ENCODE results near the gene ZNF23.

The ZNF23 gene

DNA sequence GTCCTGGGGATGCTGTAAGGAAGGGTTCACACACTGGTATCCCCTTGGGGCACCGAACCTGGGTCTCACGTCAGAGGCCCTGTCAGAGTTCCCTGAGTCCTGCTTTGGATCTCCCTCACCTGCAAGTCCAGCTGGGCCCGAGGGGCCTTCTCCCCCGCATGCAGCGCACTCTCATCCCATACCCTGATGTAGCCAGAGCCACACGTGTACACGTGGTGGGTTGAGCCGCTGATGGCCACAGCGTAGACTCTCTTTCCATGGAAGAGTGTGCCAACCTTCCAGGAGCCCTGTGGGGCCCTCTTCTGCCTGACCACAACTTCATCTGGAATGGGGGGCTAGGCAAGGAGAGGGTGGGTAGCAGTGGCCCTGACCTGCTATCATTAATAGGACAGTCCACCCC lies 30.1 kb downstream of the ZNF23 start:
- DNase-seq = no peak
- intact Hi-C loops (cut with DNase I) = no loop called here

DNA sequence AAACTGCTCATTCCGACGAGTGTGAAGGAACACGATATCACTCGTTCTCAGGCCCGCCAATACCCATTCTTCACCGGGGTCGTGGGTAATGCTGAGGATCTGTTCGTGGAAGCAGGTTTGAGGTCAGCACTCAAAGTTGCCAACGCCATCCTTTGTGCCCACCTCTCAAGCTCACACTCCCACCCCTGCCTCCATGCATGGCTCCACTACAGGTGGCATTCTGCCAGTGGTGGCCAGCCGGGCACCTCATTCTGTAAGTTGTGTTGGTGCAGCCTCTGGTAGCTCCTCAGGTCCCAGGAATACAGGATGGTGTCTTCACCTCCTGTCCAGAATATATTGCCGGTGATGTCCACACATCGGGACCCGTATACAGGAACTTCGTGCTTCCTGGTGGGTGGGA lies 30.9 kb downstream of the ZNF23 start:
- intact Hi-C loops (cut with DNase I) = no loop called here

DNA sequence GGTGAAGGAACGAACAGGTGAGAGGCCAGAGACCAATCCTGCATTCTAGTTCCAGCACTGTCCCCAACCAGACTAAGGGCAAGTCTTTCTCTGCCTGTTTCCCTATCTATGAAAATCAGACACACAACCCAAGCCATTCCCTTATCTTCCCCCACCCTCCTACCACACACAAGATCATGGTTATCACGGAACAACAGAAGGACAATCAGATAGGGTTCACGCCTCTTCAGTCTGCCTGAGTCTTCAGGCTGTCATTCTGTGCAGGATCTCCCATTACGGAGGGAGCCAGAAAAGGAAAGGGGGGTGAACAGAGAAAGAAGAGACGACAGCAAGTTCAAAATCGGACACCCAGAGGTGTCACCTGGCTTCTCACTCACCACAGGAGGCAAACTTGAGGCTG lies 31.3 kb downstream of the ZNF23 start:
- intact Hi-C loops (cut with DNase I) = no loop called here
- DNase-seq = no peak

More for the DNA sequence above, 30.9 kb downstream of the ZNF23 start:
- no peak for DNase-seq

DNA sequence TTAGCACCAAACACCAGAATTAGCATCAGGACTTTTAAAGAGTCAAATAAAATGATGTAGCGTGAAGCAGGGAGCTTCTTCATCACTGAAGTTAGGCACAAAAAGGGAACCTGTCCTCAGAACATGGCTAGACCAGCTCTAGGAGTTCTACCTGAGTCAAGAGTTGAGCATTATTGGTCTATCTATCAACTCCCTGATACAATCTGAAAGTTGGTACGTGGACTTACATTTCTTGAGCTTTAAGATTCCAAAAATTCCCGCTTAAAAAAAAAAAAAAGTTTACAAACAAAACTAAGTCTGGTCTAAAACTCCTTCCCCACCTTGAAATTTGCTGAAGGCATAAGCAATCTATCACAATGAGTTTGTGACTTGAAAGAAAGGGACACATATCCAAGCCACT lies 32.5 kb downstream of the ZNF23 start:
- no peak for DNase-seq
- intact Hi-C loops (cut with DNase I) = no loop called here

DNA sequence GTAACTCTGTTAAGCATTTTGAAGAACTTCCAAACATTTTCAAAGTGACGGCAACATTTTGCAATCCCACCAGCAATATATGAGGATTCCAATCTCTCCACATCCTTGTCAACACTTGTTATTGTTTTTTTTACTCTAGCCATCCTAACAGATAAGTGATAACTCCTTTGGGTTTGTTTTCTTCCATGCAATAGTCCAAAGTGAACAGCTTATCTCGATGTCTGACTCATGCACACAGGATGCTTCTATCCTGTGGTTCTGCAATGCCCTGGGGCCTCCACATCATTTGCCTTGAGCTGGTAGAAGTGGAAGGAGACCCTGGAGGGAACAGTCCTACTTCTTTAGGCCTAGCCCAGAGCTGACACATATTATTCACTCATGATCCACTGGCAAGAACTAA lies 33.2 kb downstream of the ZNF23 start:
- DNase-seq = no peak
- intact Hi-C loops (cut with DNase I) = no loop called here

DNA sequence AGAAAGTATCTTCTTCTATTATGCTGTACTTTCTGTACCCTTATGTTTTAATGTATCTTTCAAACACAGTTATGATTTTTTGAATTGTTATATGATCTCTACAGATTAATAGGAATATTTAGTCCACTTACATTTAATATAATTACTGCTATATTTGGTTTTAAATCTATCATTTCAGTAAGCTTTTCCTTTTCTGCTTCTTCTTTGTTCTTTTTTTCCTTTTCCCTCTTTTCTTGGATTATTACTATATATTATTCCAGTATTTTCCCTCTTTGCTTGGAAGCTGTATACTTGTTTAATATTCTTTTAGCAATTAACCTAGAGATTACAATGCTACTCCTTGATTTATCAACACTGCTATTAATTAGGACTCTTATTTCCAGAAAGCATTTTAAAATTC lies 33.7 kb downstream of the ZNF23 start:
- intact Hi-C loops (cut with DNase I) = no loop called here
- no peak for DNase-seq

DNA sequence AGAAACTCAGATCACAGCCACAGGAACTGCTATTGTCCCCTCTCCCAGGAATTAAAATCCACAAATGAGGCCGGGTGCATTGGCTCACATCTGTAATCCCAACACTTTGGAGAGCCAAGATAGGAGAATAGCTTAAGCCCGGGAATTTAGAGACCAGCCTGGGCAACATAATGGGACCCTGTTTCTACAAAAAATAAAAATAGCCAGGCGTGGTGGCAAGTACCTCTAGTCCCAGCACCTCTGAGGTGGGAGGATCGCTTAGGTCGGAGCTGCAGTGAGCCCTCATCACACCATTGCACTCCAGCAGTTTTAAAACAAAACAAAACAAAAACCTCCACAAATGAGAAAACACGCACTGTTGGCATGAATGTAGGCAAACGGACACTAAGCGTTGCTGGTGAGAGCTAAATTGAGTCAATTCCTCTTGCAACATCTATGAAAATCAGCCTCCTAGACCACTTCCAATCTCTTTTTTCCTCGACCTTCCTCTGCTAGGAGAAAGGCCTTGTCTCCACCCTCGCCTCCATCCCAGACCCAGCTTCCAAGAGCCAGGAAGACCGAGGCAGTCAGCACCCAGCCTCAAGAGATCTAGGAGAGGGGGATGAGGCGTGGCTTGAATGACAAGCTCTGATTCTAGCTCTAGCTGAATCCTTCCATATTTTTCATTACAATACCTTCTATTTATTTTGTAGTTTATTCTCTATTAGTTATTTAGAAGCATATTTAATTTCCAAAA lies 35.0 kb downstream of the ZNF23 start:
- intact Hi-C loops (cut with DNase I) = no loop called here
- DNase-seq = no peak

DNA sequence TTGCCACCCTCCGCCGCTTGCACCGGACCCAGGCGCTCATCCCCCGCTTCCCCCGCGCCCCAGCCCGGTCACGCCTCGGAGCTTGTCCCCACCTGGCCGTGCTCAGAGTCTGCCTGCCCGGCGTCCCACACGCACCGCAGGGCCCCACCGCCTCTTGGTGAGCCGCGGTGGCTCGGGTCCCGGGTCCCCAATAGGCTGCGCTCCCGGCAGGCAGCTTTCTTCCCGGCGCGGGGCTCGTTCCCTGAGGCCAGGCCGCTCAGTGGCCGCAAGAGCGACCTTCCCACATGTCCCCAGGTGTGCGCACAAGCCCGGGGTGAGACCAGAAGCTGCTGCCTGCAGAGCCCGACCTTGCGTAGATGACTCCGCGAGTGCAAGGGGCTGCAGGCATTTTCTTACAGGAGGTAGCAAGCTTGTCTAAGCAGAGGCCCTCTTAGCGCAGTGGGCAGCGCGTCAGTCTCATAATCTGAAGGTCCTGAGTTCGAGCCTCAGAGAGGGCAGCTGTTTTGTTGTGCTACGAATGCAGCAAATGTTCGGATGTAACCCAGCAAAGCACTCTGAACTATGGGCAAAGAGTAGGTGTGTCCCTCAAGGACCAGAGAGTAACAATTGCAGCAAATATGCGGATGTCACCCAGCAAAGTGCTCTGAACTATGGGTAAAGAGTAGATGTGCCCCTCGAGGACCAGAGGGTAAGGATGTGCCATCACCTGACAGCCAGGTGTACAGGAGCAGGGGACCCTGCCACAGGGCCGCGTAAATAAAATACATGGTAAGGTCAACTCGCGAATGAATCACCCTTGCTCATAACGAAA lies 35.8 kb downstream of the ZNF23 start:
- DNase-seq = peak in 2 of 42 donors; percentile 5 to 30

DNA sequence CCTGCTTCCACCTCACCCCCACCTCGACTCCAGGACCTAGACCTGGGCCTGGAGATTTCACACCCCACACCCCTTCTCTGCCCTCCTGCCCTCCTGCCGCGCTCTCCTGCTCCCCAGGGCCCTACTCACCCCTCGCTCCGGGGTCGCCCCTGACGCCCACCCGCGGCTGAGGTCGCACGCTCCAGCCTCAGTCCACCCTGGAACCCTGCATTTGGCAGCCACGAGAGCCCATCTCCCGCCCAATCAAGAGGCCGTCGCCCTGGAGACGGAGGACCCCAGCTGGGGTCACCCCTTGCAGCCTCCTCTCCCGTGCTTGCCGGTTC lies 36.3 kb downstream of the ZNF23 start:
- intact Hi-C loops (cut with DNase I) = no loop called here
- no peak for DNase-seq

More for the DNA sequence above, 35.8 kb downstream of the ZNF23 start:
- intact Hi-C loops (cut with DNase I) = no loop called here

DNA sequence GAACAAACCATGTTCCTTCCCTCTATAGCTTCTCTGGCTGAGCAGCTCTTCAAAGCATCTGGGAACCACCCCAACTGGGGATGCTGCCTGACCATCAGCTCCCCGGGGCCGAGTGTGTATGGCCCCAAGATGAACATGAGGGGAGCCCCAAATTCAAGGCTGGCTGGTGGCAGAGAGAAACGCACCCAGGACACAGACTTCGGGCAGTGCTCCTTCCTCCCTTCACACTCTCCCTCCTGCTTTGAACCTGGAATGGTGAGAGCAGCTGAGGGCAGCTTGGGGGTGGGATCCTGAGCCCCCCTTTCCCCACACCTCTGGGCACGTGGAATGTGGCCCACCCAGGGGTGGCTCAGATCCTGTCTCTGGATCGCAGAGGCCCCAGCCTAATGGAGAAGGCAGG lies 37.4 kb downstream of the ZNF23 start:
- DNase-seq = no peak
- intact Hi-C loops (cut with DNase I) = no loop called here

DNA sequence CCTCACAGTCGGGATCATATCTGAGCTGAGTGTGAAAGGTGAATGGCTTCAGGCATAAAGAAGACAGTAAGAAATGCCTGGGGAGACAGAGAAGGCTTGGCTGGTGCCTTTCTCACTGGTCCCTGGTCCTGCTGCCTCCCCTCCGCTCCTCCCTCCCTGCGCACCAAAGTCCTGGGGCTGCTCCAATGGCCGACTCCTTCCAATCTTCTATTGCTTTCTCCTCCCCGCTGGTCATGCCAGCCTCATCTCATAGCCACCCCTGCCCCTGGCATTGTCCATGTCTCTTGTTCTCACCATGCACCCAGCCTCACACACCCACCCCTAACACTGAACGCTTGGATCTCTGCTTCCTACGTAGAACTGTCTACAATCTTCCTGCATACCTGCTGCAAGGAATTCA lies 38.2 kb downstream of the ZNF23 start:
- intact Hi-C loops (cut with DNase I) = no loop called here
- no peak for DNase-seq

DNA sequence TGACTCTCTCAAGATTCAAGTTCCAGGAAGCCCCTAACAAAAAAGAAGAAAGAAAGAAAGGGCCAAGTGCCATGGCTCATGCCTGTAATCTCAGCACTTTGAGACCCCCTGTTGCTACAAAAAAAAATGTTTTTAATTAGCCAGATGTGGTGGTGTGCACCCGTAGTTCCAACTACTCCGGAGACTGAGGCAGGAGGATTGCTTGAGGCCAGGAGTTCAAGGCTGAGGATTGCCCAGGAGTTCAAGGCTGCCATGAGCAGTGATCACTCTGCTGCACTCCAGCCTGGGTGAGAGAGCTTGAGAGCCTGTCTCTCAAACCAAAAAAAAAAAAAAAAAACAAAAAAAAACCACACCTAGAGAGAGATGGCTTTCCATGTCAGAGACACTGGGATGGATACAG lies 39.0 kb downstream of the ZNF23 start:
- intact Hi-C loops (cut with DNase I) = no loop called here

DNA sequence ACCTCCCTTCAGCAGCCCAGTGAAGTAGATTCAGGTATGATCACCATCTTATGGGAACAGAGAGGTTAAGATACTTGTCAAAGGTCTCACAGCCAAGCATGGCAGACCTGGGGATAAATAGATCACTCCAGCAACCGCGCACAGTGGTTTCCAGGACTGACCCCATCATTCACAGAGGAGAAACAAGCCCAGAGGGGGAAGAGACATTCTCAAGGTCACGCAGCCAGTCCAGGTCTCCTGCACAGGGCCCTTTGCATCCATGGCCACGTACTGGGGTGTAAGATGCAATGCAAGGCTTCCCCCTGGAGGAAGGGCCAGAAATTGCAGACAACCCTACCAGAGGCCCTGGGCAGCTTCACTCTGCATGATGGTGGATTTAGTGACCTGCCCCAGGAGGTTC lies 40.1 kb downstream of the ZNF23 start:
- peak in 1 of 42 donors; percentile 19 for DNase-seq
- intact Hi-C loops (cut with DNase I) = no loop called here

More for the DNA sequence above, 39.0 kb downstream of the ZNF23 start:
- no peak for DNase-seq

DNA sequence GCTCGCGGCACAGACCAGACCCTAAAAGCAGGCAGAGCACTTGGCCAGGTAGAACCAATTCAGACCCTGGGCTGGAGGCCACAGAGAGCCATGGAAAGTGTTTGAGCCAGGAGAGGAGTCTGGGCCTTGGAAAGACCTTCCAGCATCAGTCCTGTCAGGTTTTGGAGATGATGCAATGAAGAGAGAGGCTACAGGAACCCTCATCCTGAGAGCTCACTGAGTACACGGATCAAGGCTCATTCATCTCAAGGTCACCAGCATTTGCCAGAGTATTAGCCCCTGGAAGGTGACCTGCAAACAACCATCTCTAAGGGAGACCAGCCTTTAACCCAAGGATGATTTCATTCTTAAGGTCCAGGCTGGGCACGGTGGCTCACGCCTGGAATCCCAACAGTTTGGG lies 48.0 kb downstream of the ZNF23 start:
- intact Hi-C loops (cut with DNase I) = loop anchor here (5.0 kb wide), 1 partner anchor 83 kb away; no protein-coding TSS in a partner anchor
- DNase-seq = no peak

DNA sequence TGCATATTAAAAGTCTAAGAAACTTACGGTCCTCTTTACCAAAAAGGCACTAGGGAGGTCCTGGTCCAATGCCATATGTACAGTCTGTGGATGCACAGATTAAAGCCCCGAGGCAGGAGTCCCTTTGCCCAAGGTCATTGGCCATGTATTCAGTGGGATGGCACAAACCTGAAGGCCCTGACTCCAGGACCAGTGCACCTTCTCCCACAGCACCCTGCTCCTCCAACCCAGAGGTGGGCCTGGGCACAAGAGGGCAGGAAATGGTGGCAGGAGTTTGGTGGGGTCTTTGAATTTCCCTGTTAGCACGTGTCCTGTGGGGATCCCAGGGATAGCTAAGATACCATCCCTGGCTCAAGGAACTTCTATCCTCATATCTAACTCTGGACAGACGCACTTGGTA lies 48.7 kb downstream of the ZNF23 start:
- intact Hi-C loops (cut with DNase I) = loop anchor here (5.0 kb wide), 1 partner anchor 84 kb away; no protein-coding TSS in a partner anchor
- no peak for DNase-seq

DNA sequence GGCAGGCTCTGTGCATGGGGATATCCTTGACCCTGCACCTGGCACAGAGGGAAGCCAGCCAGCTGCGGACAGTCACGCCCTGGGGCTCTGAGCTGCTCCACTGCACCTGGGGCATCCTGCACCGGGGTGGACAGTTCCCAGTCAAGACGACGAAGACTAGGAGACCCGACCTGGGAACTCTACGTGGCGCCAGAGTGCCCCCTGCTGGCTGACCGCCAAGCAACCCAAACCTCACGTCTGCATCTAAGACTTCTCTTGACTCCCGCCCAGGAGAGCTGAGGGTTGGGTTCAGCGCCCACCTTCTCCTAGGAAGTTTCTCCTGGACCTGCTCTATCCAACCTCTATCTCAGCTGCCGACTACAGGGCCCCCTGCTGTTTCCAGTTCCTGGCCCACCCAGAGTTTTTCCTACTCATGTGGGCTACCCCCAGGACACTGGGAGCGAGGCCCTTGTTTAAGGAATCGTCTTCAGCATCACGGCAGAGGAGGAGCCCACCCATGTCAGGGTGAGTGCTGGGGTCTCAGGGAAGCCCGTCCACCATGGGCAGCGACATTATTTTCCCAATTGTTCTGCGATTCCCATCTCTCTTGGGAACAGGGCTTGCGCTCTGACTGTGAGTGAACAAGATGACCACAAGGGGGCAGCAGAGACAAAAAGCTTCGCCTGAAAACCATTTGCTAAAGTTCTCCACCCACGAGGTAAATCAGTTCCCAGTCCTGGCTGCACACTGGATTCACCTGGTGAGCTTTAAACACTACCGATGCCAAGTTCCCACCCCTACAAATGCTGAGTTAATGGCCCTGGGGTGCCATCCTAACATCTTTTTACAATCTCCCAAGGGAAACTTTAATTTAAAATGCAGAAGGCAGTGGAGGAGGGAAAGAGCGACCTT lies 49.5 kb downstream of the ZNF23 start:
- peak; percentile 38 to 91 (median 74) for DNase-seq
- intact Hi-C loops (cut with DNase I) = loop anchor here (5.0 kb wide), 1 partner anchor 85 kb away; no protein-coding TSS in a partner anchor

DNA sequence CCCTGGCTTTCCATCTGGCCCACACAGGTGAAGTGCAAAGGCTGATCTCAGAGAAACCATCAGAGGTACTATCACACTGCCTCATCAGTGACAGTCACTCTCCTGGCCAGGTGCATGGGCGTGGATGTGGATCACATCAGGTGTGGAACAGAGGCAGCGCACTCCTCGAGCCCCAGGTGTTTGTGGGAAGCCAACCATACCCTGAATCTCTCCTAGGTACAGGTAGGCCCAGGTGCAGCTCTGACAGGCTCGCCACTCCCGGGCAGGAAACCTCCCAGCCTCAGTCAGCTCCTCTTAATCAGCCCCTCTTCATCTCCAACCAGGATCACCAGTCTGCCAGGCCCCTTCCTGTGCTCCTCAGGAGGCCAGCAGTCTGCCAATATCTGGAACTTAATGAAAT lies 51.9 kb downstream of the ZNF23 start:
- intact Hi-C loops (cut with DNase I) = loop anchor here (5.0 kb wide), 1 partner anchor 87 kb away; no protein-coding TSS in a partner anchor
- no peak for DNase-seq

DNA sequence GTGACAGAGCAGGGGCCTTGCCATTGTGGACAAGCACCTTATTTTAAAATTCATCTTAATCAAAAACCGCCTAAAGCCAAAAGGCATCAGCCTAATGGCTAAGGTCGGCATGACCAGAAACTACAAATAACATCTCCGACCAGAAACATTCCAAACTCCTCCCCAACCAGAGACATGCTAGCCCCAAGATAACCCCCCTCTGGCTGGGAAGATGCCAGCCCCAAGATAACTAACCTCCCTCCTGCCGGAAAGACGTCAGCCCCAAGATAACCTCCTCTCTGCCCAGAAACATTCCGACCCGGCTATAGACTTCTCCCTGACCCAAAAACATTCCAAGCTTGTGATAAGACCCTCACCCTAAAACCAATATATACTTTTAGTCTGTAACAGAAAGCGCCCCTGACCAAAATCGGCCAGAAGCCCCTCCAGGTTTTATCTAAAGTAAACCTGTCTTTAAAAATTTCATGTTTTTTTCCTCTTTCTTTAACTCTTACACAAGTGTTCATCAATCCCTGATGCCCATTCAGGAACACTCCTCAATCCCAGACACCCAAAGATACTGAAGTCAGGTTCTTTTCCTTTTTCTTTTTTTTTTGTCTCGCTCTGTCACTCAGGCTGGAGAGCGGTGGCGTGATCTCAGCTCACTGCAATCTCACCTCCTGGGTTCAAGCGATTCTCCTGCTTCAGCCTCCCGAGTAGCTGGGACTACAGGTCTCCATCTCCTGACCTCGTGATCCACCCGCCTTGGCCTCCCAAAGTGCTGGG lies 52.9 kb downstream of the ZNF23 start:
- intact Hi-C loops (cut with DNase I) = no loop called here
- DNase-seq = no peak

DNA sequence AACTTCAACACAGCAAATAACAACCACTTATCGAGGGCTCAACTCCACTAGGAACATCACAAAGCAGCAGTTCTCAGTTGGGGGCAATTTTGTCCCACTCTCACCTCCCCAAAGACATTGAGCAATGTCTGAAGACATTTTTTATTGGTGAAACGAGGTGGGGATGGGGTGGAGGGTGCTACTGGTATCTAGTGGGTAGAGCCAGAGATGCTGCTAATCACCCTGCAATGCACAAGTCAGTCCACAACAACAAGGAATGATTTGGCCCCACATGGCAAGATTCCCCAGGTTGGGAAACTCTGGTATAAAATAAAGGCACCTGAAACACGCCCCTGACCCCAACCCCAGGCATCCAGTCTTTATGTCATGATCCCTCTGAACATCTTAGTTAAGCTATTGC lies 53.5 kb downstream of the ZNF23 start:
- no peak for DNase-seq
- intact Hi-C loops (cut with DNase I) = no loop called here

Measured in head of caudate nucleus (tissue), 42 donors.